Mammary epithelial cell (primary cell): ENCODE results near the gene KIF15.

Experiments used
- CTCF ChIP-seq, 2 donors: IDR thresholded peaks in 1 of 2; conservative IDR thresholded peaks in 1 of 2; 2 replicates each; pipeline ENCODE4 v1.5.1; 2011 to 2012; ENCODE audit warnings: inconsistent platforms in 2 of 2, low read length in 2 of 2, mild to moderate bottlenecking in 2 of 2, control low read depth in 1 of 2, low read depth in 1 of 2; ENCODE audit not compliant: insufficient read depth in 1 of 2; ENCODE audit errors: extremely low read depth in 1 of 2
- EZH2 ChIP-seq: IDR thresholded peaks from 2 replicates; pipeline ENCODE4 v1.6.1; 2012; ENCODE audit warnings: low read length, inconsistent platforms, borderline replicate concordance

GRCh38 chr3:44892689-44893088 lies 131.1 kb downstream of the KIF15 start:
- no peak for TF ChIP-seq CTCF (conservative IDR thresholded peaks at IDR 0.05 in 1 of 2, IDR thresholded peaks at IDR 0.05 in 1 of 2; ENCODE audit: extremely low read depth in 1 of 2, insufficient read depth in 1 of 2, low read depth in 1 of 2, low read length in 2 of 2)
- no peak for TF ChIP-seq EZH2
